CD4-positive, alpha-beta T cell treated with Interleukin-12 subunit alpha and Interleukin-12 subunit beta, for 1 hour (primary cell): ENCODE measurements around the gene CFAP91.

Experiments used
- DNase-seq: peaks from one replicate; pipeline ENCODE4 v3.0.0-alpha.2; 2020

The CFAP91 gene

DNA sequence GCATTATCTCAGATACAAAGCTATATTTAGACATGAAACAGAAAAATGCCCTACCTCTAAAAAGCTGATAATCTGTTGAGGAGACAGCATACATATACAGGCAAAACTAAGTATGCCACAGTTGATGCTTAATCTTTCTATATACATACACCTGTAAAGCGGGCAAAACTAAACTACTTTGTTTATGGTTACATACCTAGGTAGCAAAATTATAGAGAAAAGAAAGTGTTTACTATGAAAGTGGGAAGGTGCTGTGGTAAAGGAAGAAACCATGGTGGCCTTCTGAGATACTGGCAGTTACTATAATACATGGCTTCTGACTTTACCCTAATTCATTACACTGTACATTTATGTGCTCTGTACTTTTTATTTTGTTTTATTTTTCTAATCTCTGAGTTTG lies 43.1 kb downstream of the CFAP91 start:
- no peak for DNase-seq

GRCh38 chr3:119746423-119746822 lies 43.6 kb downstream of the CFAP91 start:
- no peak for DNase-seq

DNA sequence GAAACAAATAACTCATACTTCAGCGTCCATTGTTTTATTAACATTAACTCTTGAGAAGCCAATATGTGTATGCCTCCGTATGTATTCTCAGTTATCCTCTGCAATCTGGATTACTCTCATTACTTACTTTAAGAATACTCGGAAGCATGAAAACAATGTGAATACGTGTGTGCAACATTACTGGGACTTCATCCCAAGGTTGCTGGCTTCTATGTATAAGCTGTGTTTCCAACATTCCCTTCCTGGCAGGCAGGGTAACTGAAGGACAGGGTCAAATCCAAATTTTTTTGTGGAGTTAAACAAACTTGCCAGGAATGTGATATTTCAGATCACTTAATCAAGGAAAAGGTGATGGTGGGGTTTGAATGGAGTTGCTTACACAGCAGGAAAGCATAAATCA lies 44.5 kb downstream of the CFAP91 start:
- no peak for DNase-seq

- DNase-seq, result no peak
These were observed 46.2 kb downstream of the CFAP91 start for GRCh38 chr3:119748991-119749390.

DNA sequence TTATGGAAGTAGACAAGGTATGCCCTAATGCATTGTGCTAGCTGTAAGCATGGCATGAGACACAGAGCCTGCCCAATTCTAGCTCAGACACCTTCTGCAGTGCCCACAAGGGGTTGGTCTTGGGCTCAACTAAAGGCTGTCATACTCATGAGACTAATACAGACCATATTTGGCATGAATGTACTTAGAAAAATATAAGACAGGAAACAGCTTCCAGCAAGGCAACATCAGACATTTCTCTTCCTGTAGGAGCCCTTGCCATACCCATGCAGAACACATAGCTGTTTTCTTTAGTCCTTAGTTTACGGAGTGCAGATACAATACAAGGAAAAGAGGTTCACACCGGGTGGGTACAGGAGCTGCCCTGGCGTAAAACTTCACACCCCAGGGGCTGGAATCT lies 48.6 kb downstream of the CFAP91 start:
- DNase-seq, result no peak
